Choroid plexus epithelial cell (primary cell): ENCODE results near the gene KCNS3.

Source experiments
- DNase-seq: peaks from one replicate; pipeline ENCODE4 v3.0.0-alpha.2; 2010; ENCODE audit warnings: low read depth
- H3K4me3 ChIP-seq: 2 replicates; pipeline ENCODE4 v1.5.1; 2011; ENCODE audit warnings: low read depth, mild to moderate bottlenecking, control low read depth, low read length, moderate library complexity
- TF ChIP-seq, protein P1 (sequence below): conservative IDR thresholded peaks from 2 replicates; pipeline ENCODE4 v1.5.1; 2011; ENCODE audit warnings: low read depth, mild to moderate bottlenecking, control low read depth, inconsistent platforms, low read length, moderate library complexity

KCNS3 gene

DNA sequence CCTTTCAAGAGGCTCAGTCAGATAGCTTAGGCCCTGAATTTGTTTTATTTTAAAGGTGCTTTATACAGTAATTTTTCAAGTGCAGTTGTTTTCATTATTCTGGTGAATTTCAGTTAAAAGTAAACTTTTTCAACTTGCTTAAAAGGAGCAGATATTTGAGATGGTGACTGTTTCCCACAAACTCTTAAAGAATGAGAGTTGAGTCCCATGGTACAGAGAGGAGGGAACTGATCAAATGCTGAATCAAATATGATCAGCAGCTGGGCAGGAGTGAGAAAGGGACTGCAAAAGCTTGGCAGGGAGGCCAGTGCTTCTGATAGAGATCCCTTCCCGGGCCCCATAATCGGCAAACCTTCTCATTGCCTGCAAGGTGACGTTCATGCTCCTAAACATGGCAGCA is 91.2 kb downstream of the KCNS3 start:
- peak; percentile 24 for DNase-seq
- TF ChIP-seq, protein P1, sequence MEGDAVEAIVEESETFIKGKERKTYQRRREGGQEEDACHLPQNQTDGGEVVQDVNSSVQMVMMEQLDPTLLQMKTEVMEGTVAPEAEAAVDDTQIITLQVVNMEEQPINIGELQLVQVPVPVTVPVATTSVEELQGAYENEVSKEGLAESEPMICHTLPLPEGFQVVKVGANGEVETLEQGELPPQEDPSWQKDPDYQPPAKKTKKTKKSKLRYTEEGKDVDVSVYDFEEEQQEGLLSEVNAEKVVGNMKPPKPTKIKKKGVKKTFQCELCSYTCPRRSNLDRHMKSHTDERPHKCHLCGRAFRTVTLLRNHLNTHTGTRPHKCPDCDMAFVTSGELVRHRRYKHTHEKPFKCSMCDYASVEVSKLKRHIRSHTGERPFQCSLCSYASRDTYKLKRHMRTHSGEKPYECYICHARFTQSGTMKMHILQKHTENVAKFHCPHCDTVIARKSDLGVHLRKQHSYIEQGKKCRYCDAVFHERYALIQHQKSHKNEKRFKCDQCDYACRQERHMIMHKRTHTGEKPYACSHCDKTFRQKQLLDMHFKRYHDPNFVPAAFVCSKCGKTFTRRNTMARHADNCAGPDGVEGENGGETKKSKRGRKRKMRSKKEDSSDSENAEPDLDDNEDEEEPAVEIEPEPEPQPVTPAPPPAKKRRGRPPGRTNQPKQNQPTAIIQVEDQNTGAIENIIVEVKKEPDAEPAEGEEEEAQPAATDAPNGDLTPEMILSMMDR: no peak
- H3K4me3 ChIP-seq: no peak overlapping the region

DNA sequence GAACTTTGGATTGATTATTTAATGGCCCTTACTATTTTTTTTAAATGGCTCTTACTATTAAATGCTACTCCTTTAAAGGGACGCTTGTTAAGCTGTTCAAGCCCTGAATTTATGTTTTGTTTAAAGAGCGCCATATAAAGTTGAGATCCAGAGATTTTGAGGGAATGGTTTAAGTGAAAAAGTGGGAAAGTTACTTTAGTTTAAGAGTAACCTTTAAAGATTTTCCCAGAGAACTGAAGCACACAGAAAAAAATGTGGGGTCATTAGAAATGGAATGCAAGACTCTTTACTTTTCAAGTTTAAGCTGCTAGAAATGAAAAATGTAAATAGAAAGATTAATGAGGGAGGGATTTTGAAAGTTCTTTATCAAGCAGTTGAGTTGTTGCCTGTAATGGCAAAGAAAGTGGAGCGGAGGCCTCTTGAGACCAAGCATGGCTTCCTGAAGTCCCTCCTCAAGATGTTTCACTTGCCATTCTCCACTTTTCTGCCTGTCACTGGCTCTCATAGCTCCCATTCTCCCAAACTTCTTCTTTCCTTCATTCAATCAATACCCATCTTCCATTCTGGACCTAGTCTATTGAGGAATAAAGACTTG is 93.2 kb downstream of the KCNS3 start:
- no peak for DNase-seq
- TF ChIP-seq, protein P1: no peak
- no peak overlapping the region for H3K4me3 ChIP-seq

DNA sequence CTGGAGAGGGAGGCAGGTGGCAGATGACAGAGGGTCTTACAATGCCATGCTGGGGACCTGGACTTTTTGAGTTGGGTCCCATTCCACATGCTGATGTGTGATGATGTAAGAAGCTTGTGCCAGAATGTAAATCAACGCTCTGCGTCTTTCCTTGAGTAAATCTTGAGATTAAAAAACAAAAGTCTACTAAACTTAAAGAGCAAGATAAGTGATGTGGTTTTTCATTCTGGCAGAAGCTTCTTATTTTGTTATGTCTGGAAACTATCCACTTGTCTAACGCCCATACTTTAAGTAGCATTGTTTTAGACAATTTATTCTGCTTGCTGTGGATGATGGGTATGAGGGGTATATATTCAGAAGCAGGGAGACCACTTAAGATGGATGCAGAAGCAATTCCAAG is 94.5 kb downstream of the KCNS3 start:
- H3K4me3 ChIP-seq: no peak overlapping the region
- TF ChIP-seq, protein P1: no peak
- no peak for DNase-seq

DNA sequence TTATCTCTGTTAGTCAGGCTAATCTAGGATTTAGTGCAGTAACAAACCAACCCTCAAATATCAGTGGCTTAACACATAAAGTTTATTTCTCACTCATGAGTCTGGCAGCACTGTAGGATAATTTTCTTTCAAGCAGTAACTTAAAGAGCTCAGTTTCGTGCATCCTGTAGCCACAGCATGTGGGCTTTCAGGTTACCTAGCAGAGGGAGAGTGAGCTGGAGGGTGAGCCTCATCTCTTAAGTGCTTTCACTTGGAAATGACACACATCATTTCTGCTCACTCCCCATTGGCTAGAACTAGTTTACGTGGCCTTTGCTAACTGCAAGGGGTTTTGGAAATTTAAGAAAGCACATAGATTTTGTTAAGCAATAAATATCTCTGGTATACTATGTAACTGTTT is 96.9 kb downstream of the KCNS3 start:
- TF ChIP-seq, protein P1: no peak
- no peak for DNase-seq
- H3K4me3 ChIP-seq: no peak overlapping the region

DNA sequence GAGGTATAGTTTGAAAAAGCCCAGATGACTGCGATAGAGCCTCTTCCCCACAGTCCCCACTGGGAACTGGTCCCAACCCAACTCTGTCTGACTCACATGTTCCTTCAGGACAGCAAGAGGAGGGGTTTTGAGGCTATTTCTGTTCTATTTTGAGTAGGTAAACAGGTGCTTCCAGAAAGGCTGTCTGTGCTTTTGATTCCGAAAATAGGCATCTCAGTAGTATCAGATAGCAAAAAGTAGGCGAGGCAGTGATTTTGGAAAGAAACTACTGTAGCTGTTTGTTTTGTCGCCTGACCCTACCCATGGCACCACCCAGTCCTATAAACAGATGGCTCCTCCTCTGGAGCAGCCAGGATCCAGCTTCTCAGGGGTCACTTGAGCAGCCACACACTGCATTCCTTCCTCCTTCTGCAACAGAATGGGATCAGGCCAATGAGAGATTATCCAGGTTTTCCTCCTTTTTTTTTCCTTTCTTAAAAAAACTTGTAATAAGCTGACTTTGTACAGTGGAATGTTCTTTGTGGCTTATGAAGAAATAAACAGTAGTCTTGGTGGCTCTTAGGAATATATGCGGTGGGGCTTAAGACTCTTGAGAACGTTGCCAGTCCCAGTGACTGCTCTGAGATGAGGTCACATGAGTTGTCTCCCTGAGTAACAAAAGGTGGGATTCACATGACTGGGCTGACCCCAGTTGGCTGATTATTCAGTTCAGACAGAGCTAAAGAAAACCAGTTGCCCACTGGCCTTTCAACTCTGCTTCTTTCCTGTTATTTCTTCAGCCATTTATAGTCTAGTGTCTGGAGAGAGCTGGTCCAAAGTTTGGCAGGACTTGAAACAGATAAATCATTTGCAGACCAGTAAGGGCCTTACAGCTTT is 98.6 kb downstream of the KCNS3 start:
- TF ChIP-seq, protein P1: no peak
- peak overlapping the region; percentile 9 for H3K4me3 ChIP-seq
- peak; percentile 98 for DNase-seq

DNA sequence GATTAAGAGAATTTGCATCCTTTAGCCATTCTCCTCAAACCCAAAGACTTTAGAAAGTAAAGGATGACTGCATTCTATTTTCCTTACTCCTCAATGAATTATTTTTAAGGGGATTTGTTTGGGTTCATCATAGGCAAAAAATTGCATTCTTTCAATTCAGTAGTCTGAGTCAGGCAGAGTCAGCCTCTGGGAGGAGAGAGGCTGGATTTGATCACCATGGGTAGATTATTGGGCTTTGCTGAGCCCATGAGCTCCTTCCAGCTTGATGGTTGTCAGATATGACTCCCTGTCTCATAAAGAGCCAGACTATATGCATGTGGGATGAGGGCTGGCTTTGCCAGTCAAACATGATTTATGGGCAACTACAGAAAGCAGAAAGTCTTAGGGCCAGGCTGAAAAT is 101.2 kb downstream of the KCNS3 start:
- DNase-seq: no peak
- no peak overlapping the region for H3K4me3 ChIP-seq
- TF ChIP-seq, protein P1: no peak

DNA sequence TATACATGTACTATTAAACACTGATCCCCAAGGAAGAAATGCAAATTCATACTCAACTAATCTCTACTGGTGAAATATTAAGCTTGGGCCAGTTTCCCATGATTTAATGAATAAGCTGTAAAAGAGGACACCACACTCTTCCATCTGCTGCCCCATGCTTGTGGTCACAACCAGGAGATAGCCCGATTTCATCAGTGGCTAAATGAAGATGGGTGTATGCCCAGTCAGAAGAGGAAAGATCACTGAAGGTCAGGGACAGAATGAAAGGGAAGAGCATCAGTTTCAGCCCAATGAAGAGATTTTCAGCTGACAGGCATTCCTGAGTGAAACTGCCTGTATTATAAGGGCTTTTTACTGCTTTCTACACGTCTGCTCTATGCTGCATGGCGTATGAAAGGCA is 103.5 kb downstream of the KCNS3 start:
- TF ChIP-seq, protein P1: no peak
- no peak for DNase-seq
- H3K4me3 ChIP-seq: no peak overlapping the region
